T47D (cell line): ENCODE measurements around the gene DUT.

Source experiments
- DNase-seq, 2 experiments: peaks; one replicate each; pipeline versions ENCODE4 v3.0.0 to v3.0.0-alpha.2; 2011 to 2012; ENCODE audit warnings: low read depth in 1 of 2, low spot score in 1 of 2
- JUND ChIP-seq: IDR thresholded peaks from 2 replicates; pipeline ENCODE4 v1.6.1; 2012; ENCODE audit warnings: low read depth
- in situ Hi-C: cut with HindIII; loops from 2 replicates; pipeline ENCODE4 v1.10.0; 2016; ENCODE audit warnings: low sequenced_read_pairs, low pct_unique_long_range_greater_than_20kb

Gene DUT

GRCh38 chr15:48385031-48385830 lies 54.0 kb downstream of the DUT start:
- no peak for TF ChIP-seq JUND
- in situ Hi-C loops: no loop called here
- DNase-seq: no peak

GRCh38 chr15:48388016-48388851 lies 57.0 kb downstream of the DUT start:
- TF ChIP-seq JUND: no peak
- in situ Hi-C loops: no loop called here
- DNase-seq: no peak

DNA sequence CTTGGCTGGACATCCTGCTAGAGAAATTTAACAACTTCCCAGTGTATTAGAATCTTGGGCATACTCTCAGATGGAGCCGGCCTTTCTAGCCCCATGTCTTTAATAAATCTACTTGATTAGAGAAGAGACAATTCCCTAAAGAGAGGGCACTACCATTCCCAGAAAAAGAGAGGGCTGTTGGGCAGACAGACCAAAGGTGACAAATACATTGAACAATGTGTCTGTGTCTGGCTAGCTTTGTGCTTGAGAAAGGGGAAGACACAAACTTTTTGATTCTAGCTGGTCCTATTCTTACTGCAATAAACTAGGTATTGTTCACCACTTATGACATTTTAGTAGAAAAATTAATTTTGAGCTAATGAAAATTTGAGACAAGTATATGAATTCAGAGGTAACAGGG lies 57.7 kb downstream of the DUT start:
- no peak for DNase-seq
- no peak for TF ChIP-seq JUND
- in situ Hi-C loops: no loop called here

GRCh38 chr15:48389691-48390143 lies 58.5 kb downstream of the DUT start:
- in situ Hi-C loops: no loop called here
- DNase-seq: no peak

GRCh38 chr15:48391950-48392349 lies 60.7 kb downstream of the DUT start:
- TF ChIP-seq JUND: no peak
- DNase-seq: no peak
- in situ Hi-C loops: no loop called here

More at GRCh38 chr15:48389691-48390143, 58.5 kb downstream of the DUT start:
- TF ChIP-seq JUND: no peak

DNA sequence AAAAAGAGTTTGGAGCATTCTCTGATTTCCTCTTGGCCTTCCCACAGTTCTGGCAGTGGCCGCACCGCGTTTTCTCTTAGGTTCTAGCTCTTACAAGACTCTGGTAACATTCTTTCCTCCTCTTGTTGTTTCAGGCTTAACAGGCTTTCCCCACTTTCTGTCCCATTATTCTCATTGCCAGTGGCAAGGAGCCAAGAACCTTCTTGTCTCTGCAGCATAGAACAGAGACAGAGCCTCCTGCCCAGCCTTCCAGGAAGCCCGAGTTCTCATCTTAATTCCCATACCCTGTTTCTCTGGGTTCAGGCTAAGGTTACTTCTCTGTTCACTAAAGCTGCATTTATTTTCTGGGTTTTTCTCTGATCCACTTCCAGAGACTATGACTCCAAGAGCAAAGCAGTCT lies 61.1 kb downstream of the DUT start:
- in situ Hi-C loops: no loop called here
- TF ChIP-seq JUND: no peak
- no peak for DNase-seq
